ENCODE results near the gene IPO13.

The IPO13 gene

DNA sequence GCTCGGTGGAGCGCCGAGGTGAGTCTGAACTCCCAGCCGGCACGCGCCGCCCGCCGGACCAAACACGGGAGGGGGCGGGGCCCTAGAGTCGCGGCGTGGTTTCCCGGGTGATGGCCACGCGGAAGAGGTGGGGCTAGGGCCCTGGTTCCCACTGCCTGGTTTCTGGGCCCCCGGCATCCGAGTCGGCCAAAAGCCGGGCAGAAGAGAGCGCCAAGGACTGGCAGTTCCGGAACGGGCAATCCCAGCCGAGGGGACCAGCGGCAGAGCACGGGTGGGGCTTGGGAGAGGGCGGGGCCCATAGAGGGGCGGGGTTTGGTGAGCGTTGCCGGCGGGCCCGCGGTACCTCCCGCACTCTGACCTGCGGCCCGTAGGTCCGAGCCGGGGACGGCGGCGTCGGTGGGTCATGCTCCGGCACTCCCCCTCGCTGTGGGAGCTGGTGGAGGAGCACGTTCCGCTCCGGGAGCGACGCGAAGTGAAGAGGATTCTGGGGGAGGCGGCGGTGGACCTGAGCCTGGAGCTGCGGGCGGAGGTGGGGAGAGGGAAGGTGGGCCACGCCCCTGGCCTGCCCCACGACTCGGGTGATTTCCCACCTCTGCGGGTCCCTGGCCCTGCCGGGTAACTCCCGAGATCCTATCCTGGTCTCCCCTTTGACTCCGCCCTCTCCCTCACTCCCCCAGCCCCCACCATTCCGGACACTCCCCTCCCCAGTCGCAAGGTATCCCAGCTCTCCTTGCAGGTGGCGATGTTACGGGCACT is 44.9 kb downstream of the IPO13 start, which contains the start of gene CCDC24:
TSS of gene CCDC24 (plus strand) at position 124 of the 756 bp plus-strand sequence. CDS start at position 404, 280 bp downstream.
- peak within 1 kb of the TSS; percentile 90 for H3K27ac Mint-ChIP-seq
- H3K9me3 Mint-ChIP-seq = no peaks in the 10 kb centered on the region
- peaks cover 20% of the 10 kb centered on the region for H3K4me1 Mint-ChIP-seq (ENCODE audit: low read depth)
- peak within 1 kb of the TSS; percentile 84 for H3K4me3 Mint-ChIP-seq
- peaks cover 10% of the 10 kb centered on the region for H3K36me3 Mint-ChIP-seq (ENCODE audit: low read depth)
- peak; percentile 88 for DNase-seq
- no peaks in the 10 kb centered on the region for H3K27me3 Mint-ChIP-seq

DNA sequence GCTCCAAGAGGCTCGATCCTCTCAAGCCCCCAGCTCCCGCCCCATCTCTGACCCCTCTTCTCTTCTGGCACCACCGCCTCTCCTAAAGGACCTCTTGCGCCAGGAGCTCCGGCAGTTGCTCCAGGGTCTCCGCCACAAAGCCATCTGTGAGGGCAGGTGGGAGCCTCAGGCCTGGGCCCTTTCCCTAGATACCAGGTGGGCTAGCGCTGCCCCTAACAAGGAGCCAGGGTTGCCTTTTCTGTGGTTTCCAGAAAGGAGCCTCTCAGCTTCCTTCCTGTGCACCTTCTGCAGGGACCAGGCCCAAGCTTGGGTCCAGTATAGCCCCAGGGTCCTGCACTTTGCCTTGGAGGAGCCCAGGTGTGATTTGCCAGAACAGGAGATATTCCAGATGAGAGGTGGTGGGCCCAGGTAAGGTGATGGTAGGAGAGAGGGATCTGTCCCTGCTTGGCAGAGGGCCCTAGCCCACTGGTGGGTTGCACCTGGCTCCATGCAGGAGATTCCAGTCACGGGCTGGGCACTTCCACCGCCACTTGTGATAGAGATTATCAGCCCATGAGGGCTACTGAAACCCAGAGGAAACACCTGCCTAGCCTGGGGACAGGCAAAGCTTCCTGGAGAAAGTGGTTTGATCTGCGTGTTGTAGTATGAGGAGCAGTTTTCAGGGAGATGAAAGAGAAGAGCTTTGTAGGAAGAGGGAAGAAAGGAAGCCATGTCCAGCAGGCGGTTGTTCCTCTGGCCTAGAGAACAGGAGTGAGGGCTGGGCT is 45.7 kb downstream of the IPO13 start:
- Mint-ChIP-seq H3K27me3 (no peaks in the 10 kb centered on the region), H3K36me3 (ENCODE audit: low read depth) (peaks cover 3% of the 10 kb centered on the region), H3K9me3 (no peaks in the 10 kb centered on the region), H3K27ac (peak overlapping the region; percentile 90), H3K4me1 (ENCODE audit: low read depth) (peaks cover 20% of the 10 kb centered on the region), H3K4me3 (peak overlapping the region; percentile 84)
- DNase-seq = no peak

DNA sequence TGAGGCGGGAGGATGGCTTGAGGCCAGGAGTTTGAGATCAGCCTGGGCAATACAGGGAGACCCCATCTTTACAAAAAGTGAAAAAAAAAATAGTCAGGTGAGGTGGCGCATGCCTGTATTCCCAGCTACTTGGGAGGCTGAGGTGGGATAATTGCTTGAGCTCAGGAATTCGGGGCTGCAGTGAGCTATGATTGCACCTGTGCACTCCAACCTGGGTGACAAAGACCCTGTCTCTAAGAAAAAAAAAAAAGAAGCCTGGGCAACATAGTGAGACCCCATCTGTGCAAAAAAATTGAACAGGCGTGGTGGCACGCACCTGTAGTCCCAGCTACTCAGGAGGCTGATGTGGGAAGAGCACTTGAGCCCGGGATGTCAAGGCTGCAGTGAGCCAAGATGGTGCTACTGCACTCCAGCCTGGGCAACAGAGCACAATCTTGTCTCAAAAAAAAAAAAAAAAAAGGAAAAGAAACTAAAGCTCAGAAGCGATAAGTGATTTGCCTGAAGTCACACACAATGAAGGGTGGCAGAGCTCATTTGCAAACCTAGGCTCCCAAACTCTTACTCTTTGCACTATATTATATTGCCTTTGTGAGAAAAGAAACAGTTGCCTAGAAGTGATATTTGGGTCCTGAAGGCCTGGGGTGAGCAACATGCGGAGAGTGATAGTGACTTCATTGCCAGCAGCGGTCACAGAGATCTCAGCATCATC is 46.6 kb downstream of the IPO13 start:
- Mint-ChIP-seq H3K27ac (no peak overlapping the region), H3K9me3 (no peaks in the 10 kb centered on the region), H3K4me1 (ENCODE audit: low read depth) (peaks cover 20% of the 10 kb centered on the region), H3K36me3 (ENCODE audit: low read depth) (no peaks in the 10 kb centered on the region), H3K4me3 (no peak overlapping the region), H3K27me3 (no peaks in the 10 kb centered on the region)
- no peak for DNase-seq

DNA sequence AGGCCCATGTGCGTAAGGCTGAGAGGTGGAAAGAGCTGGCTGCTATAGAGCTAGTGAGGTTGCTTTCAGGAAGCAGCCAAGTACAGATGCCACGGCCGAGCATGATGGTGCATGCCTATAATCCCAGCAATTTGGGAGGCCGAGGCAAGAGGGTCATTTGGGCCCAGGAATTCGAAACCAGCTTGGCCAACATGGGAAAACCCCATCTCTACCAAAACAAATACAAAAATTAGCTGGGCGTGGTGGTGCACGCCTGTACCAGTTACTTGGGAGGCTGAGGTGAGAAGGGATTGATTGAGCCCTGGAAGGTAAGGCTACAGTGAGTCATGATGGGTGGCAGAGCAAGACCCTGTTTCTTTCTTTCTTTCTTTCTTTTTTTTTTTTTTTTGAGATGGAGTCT is 47.3 kb downstream of the IPO13 start:
- Mint-ChIP-seq H3K4me1 (ENCODE audit: low read depth) (peaks cover 20% of the 10 kb centered on the region), H3K27ac (no peak overlapping the region), H3K9me3 (no peaks in the 10 kb centered on the region), H3K27me3 (no peaks in the 10 kb centered on the region), H3K4me3 (no peak overlapping the region), H3K36me3 (ENCODE audit: low read depth) (peaks cover 2% of the 10 kb centered on the region)
- no peak for DNase-seq

DNA sequence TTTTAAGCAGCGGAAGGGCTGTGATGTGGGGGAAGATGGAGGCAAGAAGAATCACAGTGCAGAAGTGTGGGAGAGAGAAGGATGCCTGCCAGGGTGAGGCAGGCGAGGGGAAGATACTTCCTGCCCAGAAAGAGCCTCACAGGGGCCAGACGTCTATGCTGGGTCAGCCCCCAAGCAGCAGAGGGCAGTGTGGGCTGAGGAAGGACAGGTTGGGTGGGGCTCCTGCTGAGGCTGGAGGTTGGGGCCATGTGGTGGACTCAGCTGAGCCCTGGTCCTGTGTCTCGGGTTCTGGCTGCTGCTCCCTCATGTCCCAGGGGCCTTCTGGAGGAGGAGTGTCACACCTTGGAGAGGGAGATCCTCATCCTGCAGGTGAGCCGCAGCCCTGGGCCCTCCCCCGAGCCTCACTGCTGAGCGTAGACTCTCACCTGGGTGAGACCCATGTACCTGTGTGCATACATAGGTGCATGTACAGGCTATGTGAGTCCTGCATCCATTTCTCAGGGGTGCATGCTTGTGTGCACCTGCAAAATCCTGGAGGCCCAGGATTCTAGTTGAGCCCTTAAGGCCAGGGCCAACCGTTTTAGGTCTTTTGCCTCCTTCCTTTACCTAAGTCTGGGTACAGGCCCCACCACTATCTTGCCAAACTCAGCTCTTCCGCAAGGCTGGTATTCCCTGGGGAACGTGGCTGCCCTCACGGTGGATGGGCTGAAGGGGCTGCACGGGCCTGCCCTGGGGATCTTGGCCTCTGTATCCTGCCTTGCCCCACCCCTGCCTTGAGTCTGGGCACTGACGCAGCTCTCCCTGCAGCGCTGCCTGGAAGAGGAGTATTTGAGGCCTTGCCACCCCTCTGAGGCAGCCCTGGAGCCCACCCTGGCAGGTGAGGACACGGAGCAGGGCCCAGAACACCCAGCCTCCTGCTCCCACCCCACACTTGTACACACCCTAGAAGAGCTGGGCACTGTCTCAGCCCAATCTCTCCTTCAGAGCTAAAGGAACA is 48.3 kb downstream of the IPO13 start:
- peaks cover 6% of the 10 kb centered on the region for H3K36me3 Mint-ChIP-seq (ENCODE audit: low read depth)
- H3K9me3 Mint-ChIP-seq = no peaks in the 10 kb centered on the region
- H3K27ac Mint-ChIP-seq = no peak overlapping the region
- peaks cover 20% of the 10 kb centered on the region for H3K4me1 Mint-ChIP-seq (ENCODE audit: low read depth)
- H3K4me3 Mint-ChIP-seq = no peak overlapping the region
- no peak for DNase-seq
- H3K27me3 Mint-ChIP-seq = no peaks in the 10 kb centered on the region

DNA sequence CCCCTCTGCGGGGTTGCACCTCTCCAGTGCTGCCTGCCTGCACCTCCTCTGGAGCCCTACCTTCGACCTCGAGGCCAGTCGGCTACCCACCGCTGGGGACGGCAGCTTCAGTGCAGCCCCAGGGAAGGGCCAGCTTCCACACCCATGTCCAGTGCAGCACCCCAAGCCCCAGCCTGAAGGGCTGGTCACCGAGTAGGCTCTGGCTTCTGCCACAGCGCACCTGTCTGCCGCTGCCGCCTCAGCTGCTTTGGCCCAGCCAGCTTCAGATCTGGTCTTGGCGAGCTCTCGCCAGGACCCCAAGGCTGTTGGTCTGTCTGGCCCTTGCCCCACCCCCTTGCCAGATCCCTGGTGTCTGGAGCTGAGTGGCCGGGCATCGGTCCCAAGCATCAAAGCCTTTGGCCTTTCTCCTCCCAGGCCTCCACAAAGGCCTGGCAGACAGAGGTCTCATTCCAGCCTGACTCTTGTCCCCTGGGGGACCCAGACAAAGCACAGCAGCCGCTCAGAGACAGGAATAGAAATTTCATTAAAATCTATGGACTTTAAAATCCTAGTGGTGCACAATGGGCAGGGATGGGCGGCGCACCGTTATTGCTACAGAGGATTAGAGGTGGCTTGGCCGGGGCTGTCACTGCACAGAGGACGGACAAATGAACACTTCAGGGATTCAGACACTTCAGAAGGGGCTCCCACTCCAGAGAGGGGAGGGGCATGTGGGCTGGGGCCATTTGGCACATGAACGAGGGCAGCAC is 49.4 kb downstream of the IPO13 start:
- Mint-ChIP-seq H3K27ac (no peak overlapping the region), H3K4me1 (ENCODE audit: low read depth) (peaks cover 16% of the 10 kb centered on the region), H3K4me3 (no peak overlapping the region), H3K36me3 (ENCODE audit: low read depth) (peaks cover 12% of the 10 kb centered on the region), H3K9me3 (no peaks in the 10 kb centered on the region), H3K27me3 (no peaks in the 10 kb centered on the region)
- no peak for DNase-seq

DNA sequence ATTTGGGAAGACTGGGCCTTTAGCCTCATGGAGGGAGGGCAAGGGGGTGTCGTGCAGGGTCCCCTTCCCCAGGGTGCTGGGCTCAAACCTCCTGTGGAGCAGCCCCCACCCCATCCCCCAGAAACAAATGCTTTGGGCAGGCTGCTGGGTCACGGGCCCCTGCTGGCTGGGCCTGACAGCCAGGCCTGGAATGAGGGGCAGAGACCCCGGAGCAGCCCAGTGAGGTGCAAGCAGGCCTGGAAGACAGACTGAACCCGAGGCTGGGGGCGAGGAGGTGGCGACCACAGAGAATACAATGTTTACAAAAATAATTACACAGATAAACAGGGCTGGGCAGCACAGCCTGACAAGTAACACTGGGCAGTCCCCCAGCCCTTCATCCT is 50.0 kb downstream of the IPO13 start:
- Mint-ChIP-seq H3K4me1 (ENCODE audit: low read depth) (peaks cover 12% of the 10 kb centered on the region), H3K27me3 (no peaks in the 10 kb centered on the region), H3K36me3 (ENCODE audit: low read depth) (peaks cover 15% of the 10 kb centered on the region), H3K4me3 (no peak overlapping the region), H3K27ac (no peak overlapping the region), H3K9me3 (no peaks in the 10 kb centered on the region)
- no peak for DNase-seq

DNA sequence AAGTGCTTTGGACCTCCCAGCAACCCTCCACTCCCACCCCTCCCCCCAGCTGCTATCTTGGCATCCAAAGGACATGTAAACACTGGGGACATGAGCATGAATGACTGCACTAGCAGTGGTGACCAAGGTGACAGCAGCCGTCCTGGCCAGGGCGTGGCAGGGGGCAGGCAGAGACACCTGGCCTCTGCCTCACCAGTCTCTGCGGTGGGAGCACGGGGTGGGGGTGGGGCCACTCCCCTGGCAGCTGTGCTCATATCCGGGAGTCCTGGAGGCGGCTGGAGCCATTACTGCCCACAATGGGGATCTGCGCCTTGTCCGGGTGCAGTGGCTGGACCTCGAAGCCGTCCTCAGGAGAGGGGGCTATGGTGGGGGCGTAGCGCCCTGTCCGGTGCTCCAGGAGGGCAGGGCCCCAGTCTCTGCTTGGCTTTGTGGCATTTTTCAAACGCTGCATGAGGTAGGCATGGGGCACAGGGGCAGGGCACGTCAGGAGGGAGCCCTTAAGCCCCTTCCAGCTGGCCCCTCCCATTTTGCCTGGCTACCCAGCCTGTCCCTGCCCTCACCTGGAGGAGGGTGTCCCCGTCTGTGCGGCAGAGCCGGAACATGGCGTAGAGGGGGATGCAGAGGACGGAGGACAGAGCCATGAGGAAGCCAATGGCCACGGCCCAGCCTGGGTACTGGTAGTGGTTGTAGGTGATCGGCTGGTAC is 50.7 kb downstream of the IPO13 start:
- Mint-ChIP-seq H3K4me3 (no peak overlapping the region), H3K36me3 (ENCODE audit: low read depth) (peaks cover 19% of the 10 kb centered on the region), H3K27ac (no peak overlapping the region), H3K4me1 (ENCODE audit: low read depth) (peaks cover 4% of the 10 kb centered on the region), H3K9me3 (no peaks in the 10 kb centered on the region), H3K27me3 (no peaks in the 10 kb centered on the region)
- no peak for DNase-seq

DNA sequence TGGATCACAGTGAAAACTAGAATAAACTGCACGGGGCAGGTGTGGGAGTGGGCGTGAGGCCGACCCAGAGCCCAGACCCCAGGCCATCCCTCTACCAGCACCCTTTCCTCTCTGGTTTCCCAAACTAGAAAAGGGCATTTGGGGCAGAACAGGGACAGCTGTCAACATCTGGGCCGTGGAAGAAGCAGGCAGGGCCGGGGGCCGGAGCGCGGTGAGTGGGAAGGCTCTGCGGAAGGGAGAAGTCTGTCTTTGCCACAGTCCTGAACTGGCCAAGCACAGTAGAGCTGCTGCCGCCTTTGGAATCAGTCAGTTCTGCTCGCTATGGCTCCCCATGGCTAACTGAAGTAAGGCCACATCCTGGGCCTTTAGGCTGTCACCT is 51.2 kb downstream of the IPO13 start:
- no peak for DNase-seq
- H3K27me3 Mint-ChIP-seq = no peaks in the 10 kb centered on the region
- no peak overlapping the region for H3K4me3 Mint-ChIP-seq
- H3K36me3 Mint-ChIP-seq (ENCODE audit: low read depth) = peaks cover 19% of the 10 kb centered on the region
- H3K27ac Mint-ChIP-seq = no peak overlapping the region
- no peaks in the 10 kb centered on the region for H3K4me1 Mint-ChIP-seq (ENCODE audit: low read depth)
- no peaks in the 10 kb centered on the region for H3K9me3 Mint-ChIP-seq

DNA sequence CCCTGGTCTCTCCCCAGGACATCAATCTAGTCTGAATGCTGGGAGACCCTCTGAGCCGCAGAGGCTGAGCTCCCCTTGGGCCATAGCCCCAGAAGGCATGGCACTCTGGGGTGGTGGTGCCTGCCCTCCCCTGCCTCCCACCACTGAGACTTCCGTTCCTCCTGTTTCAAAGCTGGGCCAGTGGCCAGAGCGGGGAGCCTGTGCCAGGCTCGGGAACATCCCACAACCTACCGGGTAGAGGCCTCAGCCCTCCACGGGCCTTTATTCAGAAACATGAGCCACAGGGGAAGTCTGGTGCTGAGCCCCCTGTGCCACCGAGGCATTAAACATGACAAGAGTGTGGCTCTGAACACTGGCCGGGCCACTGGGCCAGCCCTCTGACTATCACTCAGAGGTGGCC is 52.7 kb downstream of the IPO13 start:
- no peak overlapping the region for H3K4me3 Mint-ChIP-seq
- H3K27ac Mint-ChIP-seq = no peak overlapping the region
- H3K27me3 Mint-ChIP-seq = no peaks in the 10 kb centered on the region
- H3K4me1 Mint-ChIP-seq (ENCODE audit: low read depth) = no peaks in the 10 kb centered on the region
- H3K9me3 Mint-ChIP-seq = no peaks in the 10 kb centered on the region
- DNase-seq = no peak
- H3K36me3 Mint-ChIP-seq (ENCODE audit: low read depth) = peaks cover 19% of the 10 kb centered on the region

DNA sequence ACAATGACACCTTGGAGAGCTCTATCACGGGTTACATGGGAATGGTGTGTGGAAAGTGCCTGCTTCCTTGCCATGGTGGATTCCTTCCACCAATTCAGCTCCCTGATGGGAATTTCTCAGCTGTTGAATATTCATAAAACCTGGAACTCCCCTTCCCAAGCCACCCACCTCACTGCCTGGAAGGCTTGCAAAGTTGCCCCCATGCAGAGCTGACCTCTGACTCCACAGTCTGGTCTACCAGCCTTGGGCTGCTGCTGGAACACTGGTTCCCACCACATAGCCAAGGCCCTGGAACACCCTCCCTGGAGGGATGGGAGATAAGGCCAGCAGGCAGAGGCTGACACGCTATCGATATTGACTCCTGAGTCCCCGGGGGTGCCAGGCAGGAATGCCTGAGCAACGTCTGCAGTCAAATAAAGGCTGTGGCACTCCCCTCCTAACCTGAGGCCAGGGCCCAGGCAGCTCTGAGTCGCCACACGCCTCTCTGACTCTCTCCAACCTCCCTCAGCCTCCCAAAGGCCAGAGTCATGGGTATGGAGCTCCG is 53.4 kb downstream of the IPO13 start:
- H3K4me3 Mint-ChIP-seq = no peak overlapping the region
- H3K36me3 Mint-ChIP-seq (ENCODE audit: low read depth) = peaks cover 21% of the 10 kb centered on the region
- H3K9me3 Mint-ChIP-seq = no peaks in the 10 kb centered on the region
- DNase-seq = no peak
- H3K27ac Mint-ChIP-seq = no peak overlapping the region
- no peaks in the 10 kb centered on the region for H3K4me1 Mint-ChIP-seq (ENCODE audit: low read depth)
- no peaks in the 10 kb centered on the region for H3K27me3 Mint-ChIP-seq

DNA sequence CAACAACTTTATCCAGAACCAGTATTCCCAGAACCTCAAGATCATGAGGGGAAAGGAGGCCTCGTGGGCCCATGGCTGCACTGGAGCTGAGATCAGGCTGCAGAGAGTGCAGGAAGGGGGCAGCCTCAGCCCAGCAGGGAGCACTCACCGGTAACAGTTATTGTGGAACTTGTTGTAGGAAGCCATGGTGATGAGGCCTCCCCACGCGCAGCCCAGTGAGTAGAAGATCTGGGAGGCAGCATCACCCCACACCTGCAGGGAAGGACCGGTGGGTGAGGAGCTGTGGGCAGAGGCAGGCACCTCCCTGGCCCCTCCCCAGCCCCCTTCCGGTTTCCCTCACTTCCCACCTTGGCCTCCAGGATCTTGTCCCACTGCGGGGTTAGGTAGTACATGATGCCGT is 55.4 kb downstream of the IPO13 start:
- DNase-seq = no peak
- H3K36me3 Mint-ChIP-seq (ENCODE audit: low read depth) = peaks cover 23% of the 10 kb centered on the region
- no peaks in the 10 kb centered on the region for H3K9me3 Mint-ChIP-seq
- no peaks in the 10 kb centered on the region for H3K27me3 Mint-ChIP-seq
- no peak overlapping the region for H3K4me3 Mint-ChIP-seq
- no peak overlapping the region for H3K27ac Mint-ChIP-seq
- H3K4me1 Mint-ChIP-seq (ENCODE audit: low read depth) = no peaks in the 10 kb centered on the region
